HFFc6 (cell line): ENCODE results near the gene APOOL. TPM values are rescaled to one million over a fixed set of nuclear protein-coding genes. Genes with fewer than 3 reads are reported as not detected.
"Not testable (repeated sequence)": the region's sequence is repeated elsewhere in the genome, so short reads cannot be mapped to it uniquely, and the experiment has no call there.

Experiments
- DNase-seq: peaks from one replicate; pipeline ENCODE4 v3.0.0-alpha.2; 2018
- H3K27ac Mint-ChIP-seq: 2 replicates; pipeline ENCODE4 v1.8.0; 2020; ENCODE audit warnings: mild to moderate bottlenecking, mixed read lengths
- H3K27me3 Mint-ChIP-seq: 2 replicates; pipeline ENCODE4 v1.8.0; 2021; ENCODE audit warnings: mild to moderate bottlenecking, moderate library complexity, mixed read lengths; ENCODE audit not compliant: insufficient read depth
- H3K36me3 Mint-ChIP-seq: 2 replicates; pipeline ENCODE4 v1.8.0; 2021; ENCODE audit warnings: low read depth, mixed read lengths
- H3K4me1 Mint-ChIP-seq: 2 replicates; pipeline ENCODE4 v1.8.0; 2020; ENCODE audit warnings: low read depth, mixed read lengths
- H3K4me3 Mint-ChIP-seq: 2 replicates; pipeline ENCODE4 v1.8.0; 2020; ENCODE audit warnings: mild to moderate bottlenecking, moderate library complexity, mixed read lengths
- H3K9me3 Mint-ChIP-seq: 2 replicates; pipeline ENCODE4 v1.8.0; 2020; ENCODE audit warnings: mild to moderate bottlenecking, mixed read lengths
- CTCF ChIP-seq: fragments of 200-600 bp; sonication (generic); IDR thresholded peaks from 2 replicates; pipeline ENCODE4 v1.5.0; 2021; ENCODE audit warnings: antibody characterized with exemption, mild to moderate bottlenecking
- total RNA-seq, 6 experiments: library from RNA; stranded (reverse); fragmentation: NEBNext Ultra II Directional; extraction: Animal tissue kit (Norgen Biotek cat#: 25700); gene quantifications; 2 replicates in 1 of 6; 3 replicates in 5 of 6; pipeline ENCODE4 v1.2.3, GENCODE V29; 2021

The APOOL gene
- total RNA-seq, 6 experiments from 2014 or later, result 21.3 to 28.4 (median 25.3) TPM

GRCh38 chrX:85051627-85052026 lies 48.0 kb downstream of the APOOL start:
- Mint-ChIP-seq H3K4me3 (no peak overlapping the region), H3K4me1 (peaks cover 28% of the 10 kb centered on the region), H3K9me3 (no peaks in the 10 kb centered on the region), H3K36me3 (no peaks in the 10 kb centered on the region; the same call in 1 of the 2 replicates), H3K27ac (peak overlapping the region; percentile 84), H3K27me3 (no peaks in the 10 kb centered on the region)
- DNase-seq, result no peak
- TF ChIP-seq CTCF, result no peak

GRCh38 chrX:85052205-85052604 lies 48.5 kb downstream of the APOOL start:
- TF ChIP-seq CTCF, result no peak
- Mint-ChIP-seq H3K4me1 (peaks cover 28% of the 10 kb centered on the region), H3K27ac (peak overlapping the region; percentile 84), H3K36me3 (no peaks in the 10 kb centered on the region; the same call in 1 of the 2 replicates), H3K27me3 (no peaks in the 10 kb centered on the region), H3K4me3 (no peak overlapping the region; the same call in 1 of the 2 replicates), H3K9me3 (no peaks in the 10 kb centered on the region)
- DNase-seq, result peak; percentile 28

- TF ChIP-seq CTCF, result peak; percentile 68
- Mint-ChIP-seq H3K4me1 (peaks cover 28% of the 10 kb centered on the region), H3K9me3 (no peaks in the 10 kb centered on the region), H3K36me3 (no peaks in the 10 kb centered on the region; the same call in 1 of the 2 replicates), H3K27me3 (no peaks in the 10 kb centered on the region), H3K27ac (peak overlapping the region; percentile 84), H3K4me3 (peak overlapping the region; percentile 77)
- peak; percentile 79 for DNase-seq
These were observed 49.1 kb downstream of the APOOL start for GRCh38 chrX:85052636-85053343.

GRCh38 chrX:85065512-85066198 lies 62.0 kb downstream of the APOOL start:
- no peak for TF ChIP-seq CTCF
- no peak for DNase-seq
- Mint-ChIP-seq H3K9me3 (no peaks in the 10 kb centered on the region), H3K4me3 (no peak overlapping the region), H3K4me1 (no peaks in the 10 kb centered on the region), H3K27me3 (no peaks in the 10 kb centered on the region), H3K36me3 (peaks cover 7% of the 10 kb centered on the region; the same call in 1 of the 2 replicates), H3K27ac (no peak overlapping the region)

GRCh38 chrX:85077247-85077646 lies 73.6 kb downstream of the APOOL start:
- not testable (repeated sequence) for H3K4me3 Mint-ChIP-seq, H3K27ac Mint-ChIP-seq, DNase-seq, H3K9me3 Mint-ChIP-seq, H3K27me3 Mint-ChIP-seq
- Mint-ChIP-seq H3K4me1 (peaks cover 11% of the 10 kb centered on the region), H3K36me3 (peaks cover 16% of the 10 kb centered on the region)

GRCh38 chrX:85084770-85085393 lies 81.2 kb downstream of the APOOL start:
- peak; percentile 79 for TF ChIP-seq CTCF
- H3K27me3 Mint-ChIP-seq, result no peaks in the 10 kb centered on the region; the same call in 1 of the 2 replicates
- no peaks in the 10 kb centered on the region for H3K9me3 Mint-ChIP-seq
- H3K36me3 Mint-ChIP-seq, result peaks cover 19% of the 10 kb centered on the region; the same call in 1 of the 2 replicates
- no peaks in the 10 kb centered on the region for H3K4me1 Mint-ChIP-seq
- DNase-seq, result peak; percentile 20
- no peak overlapping the region for H3K27ac Mint-ChIP-seq
- no peak overlapping the region for H3K4me3 Mint-ChIP-seq
